GM12892 (cell line): Measurements from ENCODE around the gene ZFPL1.
A peak's percentile ranks its signal among the peaks of the same experiment; 100 is the strongest.

Source experiments
- DNase-seq: peaks from one replicate; pipeline ENCODE4 v3.0.0; 2011; ENCODE audit not compliant: insufficient read length
- FAIRE-seq: peaks from 2 replicates; lab custom pipeline; 2011; peaks lifted over from hg19 to GRCh38; lab: Jason Lieb, UNC
- POLR2A ChIP-seq: IDR thresholded peaks from 2 replicates; pipeline ENCODE4 v1.6.1; 2011; ENCODE audit warnings: low read depth, low read length, control low read depth
- POLR2AphosphoS5 ChIP-seq: IDR thresholded peaks from 2 replicates; pipeline ENCODE4 v1.6.1; 2011; ENCODE audit warnings: low read depth, low read length, control low read depth
- TAF1 ChIP-seq: IDR thresholded peaks from 2 replicates; pipeline ENCODE4 v1.6.1; 2011; ENCODE audit warnings: low read depth, mild to moderate bottlenecking, control low read depth, low read length, borderline replicate concordance

The ZFPL1 gene

DNA sequence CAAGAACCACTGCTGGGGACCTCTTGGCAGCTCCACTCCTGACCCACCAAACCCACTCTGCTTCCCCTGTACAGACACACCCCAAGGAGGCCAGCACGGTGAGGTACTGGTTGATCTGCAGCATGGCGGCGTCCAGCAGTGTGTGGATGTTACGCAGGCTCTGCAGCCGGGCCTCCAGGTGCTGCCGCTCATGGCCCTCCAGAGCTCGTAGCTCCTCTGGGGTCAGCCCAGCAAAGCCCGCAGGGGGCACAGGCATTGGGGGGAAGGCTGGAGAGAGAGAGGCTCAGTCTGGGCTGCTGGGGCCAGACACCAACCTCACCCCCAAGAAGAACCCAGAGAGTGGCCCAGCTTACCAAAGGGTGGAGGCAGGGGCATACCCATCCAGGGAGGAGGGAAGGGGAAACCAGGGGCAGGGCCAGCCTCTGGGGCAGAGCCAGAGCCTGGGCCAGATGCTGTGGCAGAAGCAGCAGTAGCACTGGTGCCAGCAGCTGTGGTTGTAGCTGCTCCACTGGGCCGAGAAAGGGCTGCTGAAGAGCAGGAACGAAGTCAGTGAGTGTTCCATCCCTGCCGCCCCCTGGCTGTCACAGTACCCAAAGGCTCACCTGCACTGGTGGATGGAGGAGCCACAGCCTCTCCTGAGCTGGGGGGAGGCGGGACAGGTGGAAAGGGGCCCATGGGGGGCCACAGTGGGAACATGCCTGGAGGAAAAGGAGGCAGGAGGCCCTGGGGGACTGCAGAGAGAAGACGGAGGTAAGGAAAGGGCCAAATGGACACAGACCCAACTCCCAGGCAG, 45.8 kb downstream of the ZFPL1 start:
- no peak for DNase-seq

DNA sequence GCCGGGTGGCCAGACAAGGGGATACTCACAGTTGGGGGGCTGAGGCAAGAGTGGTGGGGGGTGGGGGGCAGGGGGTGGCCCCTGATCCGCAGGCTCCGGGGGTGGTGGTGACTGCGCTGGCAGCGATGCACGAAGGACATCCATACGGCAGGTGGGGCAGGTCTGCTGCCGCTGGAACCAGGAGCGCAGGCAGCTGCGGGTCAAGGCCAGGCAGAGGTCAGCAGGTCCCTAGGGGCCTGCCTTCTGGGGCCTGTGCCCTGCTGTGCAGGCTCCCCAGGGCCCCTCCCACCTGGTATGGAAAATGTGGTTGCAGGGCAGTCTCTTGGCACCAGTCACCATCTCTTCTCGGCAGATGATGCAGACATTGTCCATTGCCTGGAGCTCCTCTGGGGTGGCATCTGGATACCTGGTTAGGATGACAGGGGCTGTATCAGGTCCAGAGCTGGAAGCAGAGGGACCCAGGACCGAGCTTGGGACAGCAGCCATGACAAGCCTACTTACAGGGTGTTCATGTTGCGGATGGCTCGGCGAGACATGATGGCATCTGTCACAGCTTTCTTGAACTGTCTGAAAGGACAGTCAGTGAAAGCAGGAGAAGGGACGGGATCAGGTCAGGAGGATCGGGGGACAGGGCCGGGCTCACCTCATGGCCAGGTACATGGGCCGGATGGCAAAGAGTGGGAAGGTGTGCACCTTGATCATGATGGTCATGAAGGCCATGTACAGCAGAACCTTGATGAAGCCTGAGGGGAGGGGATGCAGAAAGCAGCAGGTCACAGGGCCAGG, 46.8 kb downstream of the ZFPL1 start:
- DNase-seq = no peak
- TF ChIP-seq POLR2AphosphoS5 = no peak
- no peak for TF ChIP-seq TAF1
- TF ChIP-seq POLR2A = no peak
- peak; percentile 17 for FAIRE-seq

More for the DNA sequence above, 45.8 kb downstream of the ZFPL1 start:
- TF ChIP-seq POLR2A (no peak), POLR2AphosphoS5 (no peak), TAF1 (no peak)
- no peak for FAIRE-seq

DNA sequence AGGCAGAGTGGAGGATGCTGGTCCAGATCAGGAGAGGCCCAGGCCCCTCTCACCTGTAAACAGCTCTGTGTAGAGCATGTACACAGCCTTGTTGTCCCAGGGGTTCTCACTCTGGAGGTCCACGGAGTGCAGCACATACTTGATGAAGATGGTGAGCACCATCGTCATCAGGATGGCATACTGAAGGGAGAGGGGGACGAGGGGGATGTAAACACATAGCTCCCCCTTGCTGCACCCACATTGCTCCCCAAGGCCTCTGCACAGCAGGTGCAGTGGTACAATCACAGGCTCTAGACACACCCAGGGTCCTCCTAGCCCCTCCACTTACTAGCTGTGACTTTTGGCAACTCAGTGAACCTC, 47.4 kb downstream of the ZFPL1 start:
- DNase-seq (no peak), FAIRE-seq (no peak)
- no peak for TF ChIP-seq POLR2AphosphoS5
- no peak for TF ChIP-seq POLR2A
- no peak for TF ChIP-seq TAF1

DNA sequence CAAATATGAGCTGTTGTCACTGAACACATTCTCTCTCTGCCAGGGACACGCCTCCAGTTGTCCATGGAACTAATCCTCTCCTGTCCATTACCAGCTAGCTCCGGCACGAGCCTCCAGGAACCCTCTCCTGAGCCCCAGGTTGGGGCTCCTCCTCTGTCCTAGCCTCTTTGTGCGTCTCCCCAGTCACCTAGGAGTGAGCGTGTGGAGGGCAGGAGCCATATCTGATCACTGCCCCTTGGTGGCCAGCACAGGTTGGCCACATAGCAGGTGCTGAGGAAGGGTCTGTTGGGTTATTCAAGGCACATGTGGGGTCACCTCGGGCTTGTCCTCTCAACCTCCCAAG, 47.8 kb downstream of the ZFPL1 start:
- no peak for TF ChIP-seq TAF1
- TF ChIP-seq POLR2A = no peak
- no peak for TF ChIP-seq POLR2AphosphoS5
- no peak for DNase-seq
- peak; percentile 85 for FAIRE-seq

GRCh38 chr11:65132238-65132987, 48.4 kb downstream of the ZFPL1 start:
- DNase-seq (no peak), FAIRE-seq (no peak)
- TF ChIP-seq TAF1 = no peak
- peak; percentile 66; the same call in 1 of the 2 replicates for TF ChIP-seq POLR2AphosphoS5
- TF ChIP-seq POLR2A = peak; percentile 67; the same call in 1 of the 2 replicates

GRCh38 chr11:65132988-65133700, 49.1 kb downstream of the ZFPL1 start:
- no peak for DNase-seq
- no peak for TF ChIP-seq TAF1
- no peak for FAIRE-seq

DNA sequence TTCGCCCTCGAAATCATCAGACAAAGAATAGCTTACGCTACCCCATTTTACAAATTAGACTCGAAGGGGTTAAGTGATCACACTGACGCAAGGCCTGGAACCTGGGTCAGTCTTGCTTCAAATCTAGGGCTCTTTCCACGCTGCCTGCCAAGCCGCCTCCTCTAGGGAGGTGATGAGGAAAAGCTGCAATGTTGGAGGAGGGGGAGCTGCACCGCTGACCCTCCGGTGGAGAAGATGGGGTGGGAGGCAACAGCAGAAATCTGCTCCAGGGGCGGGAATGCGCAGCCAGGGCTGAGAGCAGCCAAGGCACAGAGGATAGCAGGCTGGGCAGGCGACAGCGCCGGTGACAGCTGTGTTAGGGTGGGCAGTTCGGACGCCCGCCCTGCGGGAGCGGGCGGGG, 49.7 kb downstream of the ZFPL1 start:
- no peak for DNase-seq
- no peak for FAIRE-seq
- no peak for TF ChIP-seq TAF1

GRCh38 chr11:65134240-65134951, 50.4 kb downstream of the ZFPL1 start, which contains the start of gene SYVN1:
SYVN1 (minus strand) TSS chr11:65134519; CDS start chr11:65133601, 918 bp downstream.
- peak; percentile 89 for TF ChIP-seq POLR2AphosphoS5
- TF ChIP-seq POLR2A = peak; percentile 90
- TF ChIP-seq TAF1 = peak; percentile 45; the same call in 1 of the 2 replicates
- DNase-seq (peak; percentile 93), FAIRE-seq (peak; percentile 100)

- no peak for FAIRE-seq
- DNase-seq = peak; percentile 91
- no peak for TF ChIP-seq TAF1
- no peak; the same call in 1 of the 2 replicates for TF ChIP-seq POLR2A
- peak; percentile 55; the same call in 1 of the 2 replicates for TF ChIP-seq POLR2AphosphoS5
Observed at GRCh38 chr11:65134952-65135632, 51.1 kb downstream of the ZFPL1 start.

DNA sequence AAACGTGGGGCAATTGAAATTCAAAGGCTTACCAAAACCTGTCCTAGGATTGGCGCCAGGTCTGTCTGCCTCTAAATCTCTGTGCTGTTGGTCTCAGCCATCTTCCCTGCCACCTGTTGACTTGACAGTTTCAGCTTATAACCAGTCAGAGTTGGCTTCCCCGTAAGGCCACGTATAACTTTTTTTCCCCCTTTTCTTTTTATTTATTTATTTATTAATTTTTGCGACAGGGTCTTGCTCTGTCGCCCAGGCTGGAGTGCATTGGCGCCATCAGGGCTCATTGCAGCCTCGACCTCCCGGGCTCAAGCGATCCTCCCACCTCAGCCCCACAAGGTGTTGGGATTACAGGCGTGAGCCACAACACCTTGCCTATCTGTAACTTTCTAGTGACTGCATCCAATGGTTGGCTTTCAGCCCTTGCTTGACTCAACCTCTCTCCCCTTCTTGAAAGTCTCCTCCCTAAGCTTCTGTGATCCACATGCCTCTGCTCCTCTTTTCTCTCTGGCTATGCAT, 51.7 kb downstream of the ZFPL1 start:
- no peak for DNase-seq
- no peak for FAIRE-seq
- TF ChIP-seq POLR2A = no peak
- no peak for TF ChIP-seq POLR2AphosphoS5
- TF ChIP-seq TAF1 = no peak
